Activated naive CD8-positive, alpha-beta T cell (primary cell): ENCODE measurements around the gene CEP20.
"Not testable (repeated sequence)": the region's sequence is repeated elsewhere in the genome, so short reads cannot be mapped to it uniquely, and the experiment has no call there.

Experiments
- H3K27ac Mint-ChIP-seq: one replicate; pipeline ENCODE4 v1.8.0; 2021; ENCODE audit warnings: mixed read lengths
- H3K27me3 Mint-ChIP-seq: one replicate; pipeline ENCODE4 v1.8.0; 2021; ENCODE audit warnings: mixed read lengths
- H3K36me3 Mint-ChIP-seq: one replicate; pipeline ENCODE4 v1.8.0; 2021; ENCODE audit warnings: mixed read lengths
- H3K4me1 Mint-ChIP-seq: one replicate; pipeline ENCODE4 v1.8.0; 2021; ENCODE audit warnings: low read depth, mixed read lengths
- H3K4me3 Mint-ChIP-seq: one replicate; pipeline ENCODE4 v1.8.0; 2021; ENCODE audit warnings: mild to moderate bottlenecking, mixed read lengths
- H3K9me3 Mint-ChIP-seq: one replicate; pipeline ENCODE4 v1.8.0; 2021; ENCODE audit warnings: low read depth, mixed read lengths

Gene CEP20

GRCh38 chr16:15888072-15888976 lies at the start of gene CEP20:
TSS of gene CEP20 (minus strand) at chr16:15888603. CDS start at chr16:15888585, 18 bp downstream.
- Mint-ChIP-seq H3K27ac (peak within 1 kb of the TSS; percentile 100), H3K4me3 (peak within 1 kb of the TSS; percentile 100), H3K9me3 (no peaks in the 10 kb centered on the region), H3K27me3 (no peaks in the 10 kb centered on the region), H3K4me1 (peaks cover 35% of the 10 kb centered on the region), H3K36me3 (peaks cover 2% of the 10 kb centered on the region)

- H3K4me3 Mint-ChIP-seq, H3K36me3 Mint-ChIP-seq, H3K4me1 Mint-ChIP-seq, H3K27me3 Mint-ChIP-seq, H3K9me3 Mint-ChIP-seq, H3K27ac Mint-ChIP-seq: not testable (repeated sequence)
Observed at GRCh38 chr16:15936809-15937208, 48.4 kb upstream of the CEP20 start.

DNA sequence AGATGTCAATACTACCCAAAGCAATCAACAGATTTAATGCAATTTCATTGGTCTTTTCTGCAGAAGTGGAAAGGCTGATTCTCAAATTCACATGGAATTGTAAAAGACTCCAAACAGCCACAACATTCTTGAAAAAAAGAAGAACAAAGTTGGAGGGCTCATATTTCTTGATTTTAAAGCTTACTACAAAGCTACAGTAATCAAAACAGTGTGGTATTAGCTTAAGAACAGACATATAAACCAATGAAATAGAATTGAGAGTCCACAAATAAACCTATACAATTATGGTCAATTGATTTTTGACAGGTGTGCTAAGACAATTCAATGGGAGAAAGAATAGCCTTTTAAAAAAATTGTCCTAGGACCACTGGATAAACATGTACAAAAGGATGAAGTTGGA lies 46.6 kb upstream of the CEP20 start:
- no peaks in the 10 kb centered on the region for H3K4me1 Mint-ChIP-seq
- no peaks in the 10 kb centered on the region for H3K27me3 Mint-ChIP-seq
- no peaks in the 10 kb centered on the region for H3K9me3 Mint-ChIP-seq
- H3K27ac Mint-ChIP-seq, result no peak overlapping the region
- H3K36me3 Mint-ChIP-seq, result no peaks in the 10 kb centered on the region
- no peak overlapping the region for H3K4me3 Mint-ChIP-seq

GRCh38 chr16:15933781-15934180 lies 45.4 kb upstream of the CEP20 start:
- Mint-ChIP-seq H3K4me3 (no peak overlapping the region), H3K27ac (no peak overlapping the region), H3K9me3 (no peaks in the 10 kb centered on the region), H3K27me3 (no peaks in the 10 kb centered on the region), H3K4me1 (no peaks in the 10 kb centered on the region), H3K36me3 (no peaks in the 10 kb centered on the region)

DNA sequence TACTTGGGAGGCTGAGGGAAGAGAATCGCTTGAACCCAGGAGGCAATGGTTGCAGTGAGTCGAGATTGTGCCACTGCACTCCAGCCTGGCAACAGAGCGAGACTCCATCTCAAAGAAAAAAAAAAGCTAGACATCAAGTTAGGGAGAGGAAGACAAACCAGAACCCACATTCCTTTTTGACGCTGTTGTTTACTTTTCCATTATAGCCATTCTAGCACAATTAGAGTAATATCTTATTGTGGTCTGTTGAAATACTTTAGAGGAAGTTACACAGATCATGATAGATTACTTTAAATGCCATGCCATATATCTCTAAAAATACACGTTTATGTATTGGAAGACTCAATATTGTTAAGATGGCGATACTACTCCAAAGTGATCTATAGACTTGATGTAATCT lies 44.5 kb upstream of the CEP20 start:
- Mint-ChIP-seq H3K9me3 (no peaks in the 10 kb centered on the region), H3K4me3 (no peak overlapping the region), H3K27ac (no peak overlapping the region)

GRCh38 chr16:15928261-15929104 lies 40.1 kb upstream of the CEP20 start:
- Mint-ChIP-seq H3K27ac (no peak overlapping the region), H3K27me3 (no peaks in the 10 kb centered on the region), H3K36me3 (no peaks in the 10 kb centered on the region), H3K9me3 (no peaks in the 10 kb centered on the region), H3K4me3 (no peak overlapping the region), H3K4me1 (no peaks in the 10 kb centered on the region)

More for the DNA sequence above, 44.5 kb upstream of the CEP20 start:
- no peaks in the 10 kb centered on the region for H3K27me3 Mint-ChIP-seq
- no peaks in the 10 kb centered on the region for H3K36me3 Mint-ChIP-seq
- no peaks in the 10 kb centered on the region for H3K4me1 Mint-ChIP-seq

DNA sequence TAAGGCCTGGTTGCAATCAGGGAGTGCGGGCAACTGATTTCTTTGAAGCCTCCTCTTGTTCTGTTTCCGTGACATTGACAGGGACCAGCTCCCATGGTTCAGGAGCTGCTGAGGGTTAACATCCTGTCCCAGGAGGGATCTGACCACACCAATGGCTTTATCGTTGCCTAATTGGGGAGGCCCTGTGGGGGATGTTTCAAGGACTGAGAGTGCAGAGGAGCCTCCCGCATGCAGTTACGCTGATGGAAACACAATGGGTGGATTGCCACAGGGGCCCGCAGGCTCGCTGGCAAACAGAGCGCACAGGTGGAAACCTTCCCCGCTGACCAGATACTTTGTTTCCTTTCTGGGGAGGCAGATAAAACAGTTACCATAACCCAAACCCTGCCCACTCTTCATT lies 37.2 kb upstream of the CEP20 start:
- Mint-ChIP-seq H3K4me1 (no peaks in the 10 kb centered on the region), H3K9me3 (no peaks in the 10 kb centered on the region), H3K27ac (no peak overlapping the region), H3K4me3 (no peak overlapping the region), H3K27me3 (no peaks in the 10 kb centered on the region), H3K36me3 (no peaks in the 10 kb centered on the region)

- no peaks in the 10 kb centered on the region for H3K27me3 Mint-ChIP-seq
- no peak overlapping the region for H3K27ac Mint-ChIP-seq
- no peaks in the 10 kb centered on the region for H3K9me3 Mint-ChIP-seq
- no peaks in the 10 kb centered on the region for H3K4me1 Mint-ChIP-seq
- H3K4me3 Mint-ChIP-seq, result no peak overlapping the region
- H3K36me3 Mint-ChIP-seq, result no peaks in the 10 kb centered on the region
Observed at GRCh38 chr16:15924996-15925395, 36.6 kb upstream of the CEP20 start.

GRCh38 chr16:15919331-15919730 lies 30.9 kb upstream of the CEP20 start:
- Mint-ChIP-seq H3K4me1 (no peaks in the 10 kb centered on the region), H3K27me3 (no peaks in the 10 kb centered on the region), H3K27ac (no peak overlapping the region), H3K4me3 (no peak overlapping the region), H3K9me3 (no peaks in the 10 kb centered on the region), H3K36me3 (no peaks in the 10 kb centered on the region)

DNA sequence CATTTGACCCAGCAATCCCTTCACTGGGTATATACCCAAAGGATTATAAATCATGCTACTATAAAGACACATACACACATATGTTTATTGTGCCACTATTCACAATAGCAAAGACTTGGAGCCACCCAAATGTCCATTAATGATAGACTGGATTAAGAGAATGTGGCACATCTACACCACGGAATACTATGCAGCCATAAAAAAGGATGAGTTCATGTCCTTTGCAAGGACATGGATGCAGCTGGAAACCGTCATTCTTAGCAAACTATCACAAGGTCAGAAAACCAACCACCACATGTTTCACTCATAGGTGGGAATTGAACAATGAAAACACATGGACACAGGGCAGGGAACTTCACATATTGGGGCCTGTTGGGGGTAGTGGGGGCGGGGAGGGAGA lies 29.9 kb upstream of the CEP20 start:
- not testable (repeated sequence) for H3K36me3 Mint-ChIP-seq, H3K27ac Mint-ChIP-seq, H3K4me3 Mint-ChIP-seq, H3K27me3 Mint-ChIP-seq, H3K4me1 Mint-ChIP-seq, H3K9me3 Mint-ChIP-seq

DNA sequence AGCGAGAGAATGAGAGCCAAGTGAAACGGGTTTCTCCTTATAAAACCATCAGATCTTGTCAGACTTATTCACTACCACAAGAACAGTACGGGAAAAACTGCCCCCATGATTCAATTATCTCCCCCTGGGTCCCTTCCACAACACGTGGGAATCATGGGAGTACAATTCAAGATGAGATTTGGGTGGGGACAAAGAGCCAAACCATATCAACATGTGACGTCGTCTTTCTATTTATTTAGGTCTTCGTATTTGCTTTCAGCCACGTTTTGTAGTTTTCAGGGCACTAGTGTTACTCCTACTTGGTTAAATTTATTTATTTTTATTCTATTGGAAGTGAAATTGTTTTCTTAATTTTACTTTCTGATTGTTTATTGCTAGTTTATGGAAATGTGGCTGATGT lies 27.9 kb upstream of the CEP20 start:
- Mint-ChIP-seq H3K4me1 (peaks cover 11% of the 10 kb centered on the region), H3K9me3 (no peaks in the 10 kb centered on the region), H3K36me3 (no peaks in the 10 kb centered on the region), H3K27ac (no peak overlapping the region), H3K4me3 (no peak overlapping the region), H3K27me3 (no peaks in the 10 kb centered on the region)

DNA sequence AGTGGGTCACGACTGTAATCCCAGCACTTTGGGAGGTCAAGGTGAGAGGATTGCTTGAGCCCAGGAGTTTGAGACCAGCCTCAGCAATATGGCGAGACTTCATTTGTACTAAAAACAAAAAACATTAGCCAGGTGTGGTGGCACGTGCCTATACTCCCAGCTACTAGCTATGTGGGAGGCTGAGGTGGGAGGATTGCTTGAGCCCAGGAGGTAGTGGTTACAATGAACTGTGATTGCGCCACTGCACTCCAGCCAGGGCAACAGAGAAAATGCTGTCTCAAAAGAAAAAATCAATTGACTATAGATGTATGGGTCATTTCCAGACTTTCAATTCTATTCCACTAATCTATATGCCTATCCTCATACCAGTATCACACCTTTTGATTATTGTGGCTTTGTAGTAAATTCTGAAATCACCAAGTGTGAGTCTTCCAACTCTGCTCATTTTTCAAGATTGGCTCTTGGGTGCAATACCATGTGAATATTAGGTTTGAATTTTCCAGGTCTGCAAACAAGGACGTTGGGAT lies 27.2 kb upstream of the CEP20 start:
- Mint-ChIP-seq H3K27ac (no peak overlapping the region), H3K27me3 (no peaks in the 10 kb centered on the region), H3K4me3 (no peak overlapping the region), H3K36me3 (no peaks in the 10 kb centered on the region), H3K9me3 (no peaks in the 10 kb centered on the region), H3K4me1 (peaks cover 14% of the 10 kb centered on the region)

- no peaks in the 10 kb centered on the region for H3K9me3 Mint-ChIP-seq
- H3K27me3 Mint-ChIP-seq, result no peaks in the 10 kb centered on the region
- H3K27ac Mint-ChIP-seq, result peak overlapping the region; percentile 46
- no peaks in the 10 kb centered on the region for H3K36me3 Mint-ChIP-seq
- peaks cover 14% of the 10 kb centered on the region for H3K4me1 Mint-ChIP-seq
- H3K4me3 Mint-ChIP-seq, result peak overlapping the region; percentile 56
Observed at GRCh38 chr16:15913046-15913698, 24.8 kb upstream of the CEP20 start.

DNA sequence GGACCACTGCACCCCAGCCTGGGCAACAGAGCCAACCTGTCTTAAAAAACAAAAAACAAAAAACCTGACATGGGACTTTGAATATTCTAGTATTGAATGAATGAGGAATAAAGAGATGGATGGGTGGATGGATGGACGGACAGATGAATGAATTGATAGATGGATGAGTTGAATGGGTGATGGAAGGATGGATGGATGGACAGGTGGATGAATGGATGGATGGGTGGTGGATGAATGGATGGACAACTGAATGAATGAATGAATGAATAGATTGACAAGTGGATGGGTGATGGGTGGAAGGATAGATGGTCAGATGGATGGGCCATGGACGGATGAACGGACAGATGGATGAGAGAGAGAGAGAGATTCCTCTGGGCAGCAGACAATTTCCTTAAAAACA lies 22.8 kb upstream of the CEP20 start:
- H3K9me3 Mint-ChIP-seq, result no peaks in the 10 kb centered on the region
- no peak overlapping the region for H3K4me3 Mint-ChIP-seq
- no peaks in the 10 kb centered on the region for H3K36me3 Mint-ChIP-seq
- no peaks in the 10 kb centered on the region for H3K27me3 Mint-ChIP-seq
- peak overlapping the region; percentile 4 for H3K27ac Mint-ChIP-seq
- H3K4me1 Mint-ChIP-seq, result peaks cover 16% of the 10 kb centered on the region
